ENCODE measurements around the gene SLC24A4.

DNA sequence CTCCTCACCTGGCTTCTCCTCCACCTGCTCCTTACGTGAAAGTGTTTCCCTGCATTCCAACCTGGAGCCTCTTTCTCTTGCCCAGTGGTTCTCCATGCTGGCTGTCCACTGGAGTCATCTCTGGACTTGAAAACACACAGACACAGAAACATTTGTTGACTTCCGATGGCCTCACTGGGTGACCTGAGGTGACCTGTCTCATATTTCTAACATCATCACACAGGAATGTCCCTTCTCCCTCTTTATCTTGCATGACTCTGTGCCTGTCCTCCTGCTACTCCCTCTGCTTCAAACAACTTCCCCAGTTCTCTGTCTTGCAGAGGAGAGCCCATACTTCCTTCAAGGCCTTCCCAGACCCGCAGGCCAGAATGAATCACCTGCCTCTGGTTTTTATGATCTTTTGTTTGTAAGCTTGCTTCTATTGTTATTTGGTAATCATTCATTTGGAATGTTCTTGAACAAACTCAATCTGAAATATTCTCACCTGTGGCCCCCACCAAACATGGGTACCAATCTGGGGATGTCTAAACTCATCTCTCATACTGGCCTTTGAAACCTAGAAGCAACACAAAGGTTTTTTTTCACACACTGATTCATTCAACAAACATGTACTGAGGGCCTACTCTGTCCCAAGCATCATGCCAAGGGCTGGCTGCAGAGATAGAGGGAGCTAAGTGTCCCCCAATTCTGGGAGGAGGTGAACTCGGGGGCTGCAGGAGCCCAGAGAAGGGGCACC is 181.0 kb downstream of the SLC24A4 start:
- TF ChIP-seq CTCF (IDR thresholded peaks at IDR 0.05; ENCODE audit: poor library complexity) (no peak), EZH2phosphoT487 (IDR thresholded peaks at IDR 0.05; ENCODE audit: low read depth, severe bottlenecking, unreplicated experiment) (no peak), EZH2 (IDR thresholded peaks at IDR 0.05; ENCODE audit: borderline replicate concordance) (no peak)

All from hepatocyte (in vitro differentiated cells).